Neural cell (in vitro differentiated cells): ENCODE results near the gene GAREM2.

Experiments used
- EP300 ChIP-seq: fragments of 450-650 bp; conservative IDR thresholded peaks from 2 replicates; pipeline ENCODE4 v1.6.1; 2014; ENCODE audit warnings: antibody characterized with exemption, mild to moderate bottlenecking, moderate library complexity; ENCODE audit not compliant: poor library complexity, severe bottlenecking
- EZH2 ChIP-seq: fragments of 200-600, 300-800 bp; shearing (Covaris generic), sonication (generic); IDR thresholded peaks from 2 replicates; pipeline ENCODE4 v1.6.1; 2014; ENCODE audit warnings: antibody characterized with exemption, low read length, borderline replicate concordance, mild to moderate bottlenecking; ENCODE audit not compliant: insufficient read depth, poor library complexity, severe bottlenecking
- MXI1 ChIP-seq: fragments of 450-650 bp; conservative IDR thresholded peaks from 2 replicates; pipeline ENCODE4 v1.6.1; 2014; ENCODE audit warnings: antibody characterized with exemption, mild to moderate bottlenecking; ENCODE audit not compliant: poor library complexity, severe bottlenecking
- POLR2AphosphoS5 ChIP-seq: IDR thresholded peaks from 2 replicates; pipeline ENCODE4 v1.6.1; 2012
- SMC3 ChIP-seq: fragments of 450-650 bp; conservative IDR thresholded peaks from 2 replicates; pipeline ENCODE4 v1.6.1; 2014; ENCODE audit warnings: antibody characterized with exemption, mild to moderate bottlenecking, moderate library complexity; ENCODE audit not compliant: poor library complexity
- TAF1 ChIP-seq: IDR thresholded peaks from 2 replicates; pipeline ENCODE4 v1.6.1; 2012; ENCODE audit warnings: low read depth
- TF ChIP-seq, protein P1 (sequence below): fragments of 450-650 bp; IDR thresholded peaks from 2 replicates; pipeline ENCODE4 v1.5.1; 2014; ENCODE audit warnings: antibody characterized with exemption, mild to moderate bottlenecking, moderate library complexity; ENCODE audit not compliant: poor library complexity, severe bottlenecking
- TF ChIP-seq, protein P2 (sequence below): IDR thresholded peaks from 2 replicates; pipeline ENCODE4 v1.6.1; 2012; ENCODE audit warnings: borderline replicate concordance

DNA sequence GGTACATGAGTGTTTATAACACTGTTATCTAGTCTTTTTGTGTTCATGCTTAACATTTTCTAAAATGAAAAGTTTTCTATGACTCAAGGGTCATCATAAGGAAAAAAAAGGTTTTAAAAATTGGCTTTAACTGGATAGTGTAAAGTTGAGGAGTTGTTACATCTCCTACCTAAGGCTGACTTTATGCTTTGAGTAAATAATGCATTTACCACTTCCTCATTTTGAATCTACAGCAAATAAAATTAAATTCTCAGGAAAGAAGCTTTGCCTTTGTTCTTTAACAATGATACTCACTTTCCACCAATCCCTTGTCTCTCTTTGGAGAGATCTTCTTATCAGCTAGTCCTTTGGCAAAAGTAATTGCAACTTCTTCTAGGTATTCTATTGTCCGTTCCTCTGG lies 41.9 kb downstream of the GAREM2 start:
- TF ChIP-seq TAF1 (no peak), EP300 (no peak), SMC3 (no peak), MXI1 (no peak), POLR2AphosphoS5 (no peak), EZH2 (no peak)
- TF ChIP-seq, protein P1, sequence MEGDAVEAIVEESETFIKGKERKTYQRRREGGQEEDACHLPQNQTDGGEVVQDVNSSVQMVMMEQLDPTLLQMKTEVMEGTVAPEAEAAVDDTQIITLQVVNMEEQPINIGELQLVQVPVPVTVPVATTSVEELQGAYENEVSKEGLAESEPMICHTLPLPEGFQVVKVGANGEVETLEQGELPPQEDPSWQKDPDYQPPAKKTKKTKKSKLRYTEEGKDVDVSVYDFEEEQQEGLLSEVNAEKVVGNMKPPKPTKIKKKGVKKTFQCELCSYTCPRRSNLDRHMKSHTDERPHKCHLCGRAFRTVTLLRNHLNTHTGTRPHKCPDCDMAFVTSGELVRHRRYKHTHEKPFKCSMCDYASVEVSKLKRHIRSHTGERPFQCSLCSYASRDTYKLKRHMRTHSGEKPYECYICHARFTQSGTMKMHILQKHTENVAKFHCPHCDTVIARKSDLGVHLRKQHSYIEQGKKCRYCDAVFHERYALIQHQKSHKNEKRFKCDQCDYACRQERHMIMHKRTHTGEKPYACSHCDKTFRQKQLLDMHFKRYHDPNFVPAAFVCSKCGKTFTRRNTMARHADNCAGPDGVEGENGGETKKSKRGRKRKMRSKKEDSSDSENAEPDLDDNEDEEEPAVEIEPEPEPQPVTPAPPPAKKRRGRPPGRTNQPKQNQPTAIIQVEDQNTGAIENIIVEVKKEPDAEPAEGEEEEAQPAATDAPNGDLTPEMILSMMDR: no peak
- TF ChIP-seq, protein P2, sequence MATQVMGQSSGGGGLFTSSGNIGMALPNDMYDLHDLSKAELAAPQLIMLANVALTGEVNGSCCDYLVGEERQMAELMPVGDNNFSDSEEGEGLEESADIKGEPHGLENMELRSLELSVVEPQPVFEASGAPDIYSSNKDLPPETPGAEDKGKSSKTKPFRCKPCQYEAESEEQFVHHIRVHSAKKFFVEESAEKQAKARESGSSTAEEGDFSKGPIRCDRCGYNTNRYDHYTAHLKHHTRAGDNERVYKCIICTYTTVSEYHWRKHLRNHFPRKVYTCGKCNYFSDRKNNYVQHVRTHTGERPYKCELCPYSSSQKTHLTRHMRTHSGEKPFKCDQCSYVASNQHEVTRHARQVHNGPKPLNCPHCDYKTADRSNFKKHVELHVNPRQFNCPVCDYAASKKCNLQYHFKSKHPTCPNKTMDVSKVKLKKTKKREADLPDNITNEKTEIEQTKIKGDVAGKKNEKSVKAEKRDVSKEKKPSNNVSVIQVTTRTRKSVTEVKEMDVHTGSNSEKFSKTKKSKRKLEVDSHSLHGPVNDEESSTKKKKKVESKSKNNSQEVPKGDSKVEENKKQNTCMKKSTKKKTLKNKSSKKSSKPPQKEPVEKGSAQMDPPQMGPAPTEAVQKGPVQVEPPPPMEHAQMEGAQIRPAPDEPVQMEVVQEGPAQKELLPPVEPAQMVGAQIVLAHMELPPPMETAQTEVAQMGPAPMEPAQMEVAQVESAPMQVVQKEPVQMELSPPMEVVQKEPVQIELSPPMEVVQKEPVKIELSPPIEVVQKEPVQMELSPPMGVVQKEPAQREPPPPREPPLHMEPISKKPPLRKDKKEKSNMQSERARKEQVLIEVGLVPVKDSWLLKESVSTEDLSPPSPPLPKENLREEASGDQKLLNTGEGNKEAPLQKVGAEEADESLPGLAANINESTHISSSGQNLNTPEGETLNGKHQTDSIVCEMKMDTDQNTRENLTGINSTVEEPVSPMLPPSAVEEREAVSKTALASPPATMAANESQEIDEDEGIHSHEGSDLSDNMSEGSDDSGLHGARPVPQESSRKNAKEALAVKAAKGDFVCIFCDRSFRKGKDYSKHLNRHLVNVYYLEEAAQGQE: no peak
